GM12878 (cell line): ENCODE results near the gene ASCC1. TPM values are rescaled to one million over a fixed set of nuclear protein-coding genes. Genes with fewer than 3 reads are reported as not detected.
A peak's percentile ranks its signal among the peaks of the same experiment; 100 is the strongest.

Experiments used
- CHD1 ChIP-seq: IDR thresholded peaks from 2 replicates; pipeline ENCODE4 v1.6.1; 2012; ENCODE audit warnings: low read depth, low read length, improper control_type of control experiment
- DPF2 ChIP-seq: fragments of 450-650 bp; IDR thresholded peaks from 2 replicates; pipeline ENCODE4 v1.6.1; 2017; ENCODE audit warnings: mild to moderate bottlenecking
- IKZF1 ChIP-seq: fragments of 450-650 bp; conservative IDR thresholded peaks from 2 replicates; pipeline ENCODE4 v1.6.1; 2017; ENCODE audit warnings: antibody characterized with exemption, mild to moderate bottlenecking
- KAT2A ChIP-seq: conservative IDR thresholded peaks from 2 replicates; pipeline ENCODE4 v1.6.1; 2011; ENCODE audit warnings: low read depth, low read length; ENCODE audit not compliant: control insufficient read depth
- KLF5 ChIP-seq: fragments of 450-650 bp; IDR thresholded peaks from 2 replicates; pipeline ENCODE4 v1.6.1; 2014; ENCODE audit warnings: mild to moderate bottlenecking; ENCODE audit not compliant: partially characterized antibody
- MEF2B ChIP-seq: fragments of 450-650 bp; IDR thresholded peaks from 2 replicates; pipeline ENCODE4 v1.6.1; 2018; ENCODE audit warnings: mild to moderate bottlenecking, moderate library complexity; ENCODE audit not compliant: partially characterized antibody, poor library complexity, severe bottlenecking
- PKNOX1 ChIP-seq: fragments of 450-650 bp; IDR thresholded peaks from 2 replicates; pipeline ENCODE4 v1.6.1; 2016; ENCODE audit warnings: mild to moderate bottlenecking
- RAD21 ChIP-seq: IDR thresholded peaks from 2 replicates; pipeline ENCODE4 v1.6.1; 2011; ENCODE audit warnings: mild to moderate bottlenecking, low read depth, low read length, moderate library complexity; ENCODE audit not compliant: insufficient read depth
- SREBF1 ChIP-seq: IDR thresholded peaks from 2 replicates; pipeline ENCODE4 v1.6.1; 2012; ENCODE audit warnings: mild to moderate bottlenecking, low read length
- YY1 ChIP-seq: IDR thresholded peaks from 2 replicates; pipeline ENCODE4 v1.6.1; 2011; ENCODE audit warnings: low read depth, mild to moderate bottlenecking, low read length
- ZBTB33 ChIP-seq: fragments of 450-650 bp; IDR thresholded peaks from 2 replicates; pipeline ENCODE4 v1.6.1; 2017; ENCODE audit warnings: mild to moderate bottlenecking
- polyA plus RNA-seq, 11 experiments: library from polyadenylated mRNA; depleted of rRNA in 4 of 11; unstranded in 6 of 11; stranded (reverse) in 5 of 11; fragments of >200 nt; fragmentation: Nextera tagmentation in 4 of 11; fragmentation: Illumina TruSeq in 1 of 11; extraction: Ambion mirVana in 4 of 11; extraction: Trizol in 1 of 11; gene quantifications; 1 replicate in 1 of 11; 2 replicates in 10 of 11; pipeline versions ENCODE4 v1.2.1 to v1.2.3, GENCODE V29; 2011 to 2016; ENCODE audit warnings: inconsistent platforms in 2 of 11, missing spikeins in 2 of 11, low read depth in 1 of 11
- total RNA-seq, 4 experiments: library from RNA; depleted of rRNA in 3 of 4; stranded (reverse); fragments of >200 nt in 3 of 4; fragmentation: Illumina TruSeq in 1 of 4; extraction: Trizol in 1 of 4; gene quantifications; 2 replicates each; pipeline versions ENCODE4 v1.2.1 to v1.2.3, GENCODE V29; 2013 to 2021
- TF ChIP-seq, protein P1 (sequence below): fragments of 450-650 bp; IDR thresholded peaks from 2 replicates; pipeline ENCODE4 v1.6.1; 2017; ENCODE audit warnings: mild to moderate bottlenecking, moderate library complexity

The ASCC1 gene
- total and polyA plus RNA-seq, 10 of the 15 experiments (the other 5 are each of a cell fraction or from before 2014, with no cell fraction given) = 23.3 to 80.6 (median 42.8) TPM

- TF ChIP-seq, protein P1, sequence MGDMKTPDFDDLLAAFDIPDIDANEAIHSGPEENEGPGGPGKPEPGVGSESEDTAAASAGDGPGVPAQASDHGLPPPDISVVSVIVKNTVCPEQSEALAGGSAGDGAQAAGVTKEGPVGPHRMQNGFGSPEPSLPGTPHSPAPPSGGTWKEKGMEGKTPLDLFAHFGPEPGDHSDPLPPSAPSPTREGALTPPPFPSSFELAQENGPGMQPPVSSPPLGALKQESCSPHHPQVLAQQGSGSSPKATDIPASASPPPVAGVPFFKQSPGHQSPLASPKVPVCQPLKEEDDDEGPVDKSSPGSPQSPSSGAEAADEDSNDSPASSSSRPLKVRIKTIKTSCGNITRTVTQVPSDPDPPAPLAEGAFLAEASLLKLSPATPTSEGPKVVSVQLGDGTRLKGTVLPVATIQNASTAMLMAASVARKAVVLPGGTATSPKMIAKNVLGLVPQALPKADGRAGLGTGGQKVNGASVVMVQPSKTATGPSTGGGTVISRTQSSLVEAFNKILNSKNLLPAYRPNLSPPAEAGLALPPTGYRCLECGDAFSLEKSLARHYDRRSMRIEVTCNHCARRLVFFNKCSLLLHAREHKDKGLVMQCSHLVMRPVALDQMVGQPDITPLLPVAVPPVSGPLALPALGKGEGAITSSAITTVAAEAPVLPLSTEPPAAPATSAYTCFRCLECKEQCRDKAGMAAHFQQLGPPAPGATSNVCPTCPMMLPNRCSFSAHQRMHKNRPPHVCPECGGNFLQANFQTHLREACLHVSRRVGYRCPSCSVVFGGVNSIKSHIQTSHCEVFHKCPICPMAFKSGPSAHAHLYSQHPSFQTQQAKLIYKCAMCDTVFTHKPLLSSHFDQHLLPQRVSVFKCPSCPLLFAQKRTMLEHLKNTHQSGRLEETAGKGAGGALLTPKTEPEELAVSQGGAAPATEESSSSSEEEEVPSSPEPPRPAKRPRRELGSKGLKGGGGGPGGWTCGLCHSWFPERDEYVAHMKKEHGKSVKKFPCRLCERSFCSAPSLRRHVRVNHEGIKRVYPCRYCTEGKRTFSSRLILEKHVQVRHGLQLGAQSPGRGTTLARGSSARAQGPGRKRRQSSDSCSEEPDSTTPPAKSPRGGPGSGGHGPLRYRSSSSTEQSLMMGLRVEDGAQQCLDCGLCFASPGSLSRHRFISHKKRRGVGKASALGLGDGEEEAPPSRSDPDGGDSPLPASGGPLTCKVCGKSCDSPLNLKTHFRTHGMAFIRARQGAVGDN = no peak
- TF ChIP-seq MEF2B = no peak
- no peak for TF ChIP-seq DPF2
- no peak for TF ChIP-seq SREBF1
- TF ChIP-seq YY1 = no peak
- no peak for TF ChIP-seq KAT2A
- TF ChIP-seq IKZF1 = no peak
- TF ChIP-seq RAD21 = peak; percentile 57
- peak; percentile 42; the same call in 1 of the 2 replicates for TF ChIP-seq PKNOX1
- no peak for TF ChIP-seq CHD1
- no peak for TF ChIP-seq ZBTB33
- TF ChIP-seq KLF5 = no peak
Measured at GRCh38 chr10:72126184-72126871, 89.7 kb downstream of the ASCC1 start (continued).
